HG02970 (cell line): Measurements from ENCODE around the gene CPLANE1.

Experiments
- ATAC-seq: cut with Tn5 transposase; IDR thresholded peaks from one replicate; pipeline ENCODE4 v1.9.1; 2021; ENCODE audit warnings: mild to moderate bottlenecking, moderate library complexity, moderate number of reproducible peaks; ENCODE audit not compliant: unreplicated experiment, low FRiP score

The CPLANE1 gene

GRCh38 chr5:37075399-37075950 is 173.7 kb downstream of the CPLANE1 start:
- ATAC-seq: no peak

DNA sequence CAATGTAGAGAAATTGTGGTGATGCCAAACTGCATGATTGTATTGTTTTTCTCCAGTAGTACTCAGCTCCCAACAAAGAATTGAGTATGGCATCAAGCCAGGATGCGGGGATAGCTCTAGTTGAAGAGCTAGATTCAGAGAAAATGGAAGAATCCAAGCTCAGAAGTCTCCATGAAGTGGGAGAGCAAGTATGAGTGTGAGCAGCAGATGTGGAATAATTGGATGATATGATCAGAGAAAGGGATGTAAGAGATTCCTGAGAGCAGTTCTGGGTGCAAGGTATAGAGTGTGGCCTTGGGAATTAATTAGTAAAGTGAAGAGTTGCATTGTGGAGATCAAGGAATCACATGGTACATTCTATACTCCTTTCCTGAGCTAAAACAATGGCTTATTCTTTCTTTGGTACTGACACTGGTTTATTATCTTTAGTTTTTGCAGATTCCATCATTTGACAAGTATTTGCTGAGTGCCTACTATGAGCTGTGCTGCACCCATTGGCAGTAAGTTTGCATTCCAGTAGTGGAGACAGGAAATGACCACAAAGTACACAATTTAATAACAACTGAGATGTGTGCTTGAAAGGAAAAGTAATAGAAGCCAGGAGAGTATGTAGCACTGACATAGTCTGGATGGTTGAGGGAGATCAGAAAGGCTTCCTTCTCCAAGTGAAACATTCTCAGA is 177.1 kb downstream of the CPLANE1 start:
- ATAC-seq: no peak

- ATAC-seq: no peak
These were observed 177.7 kb downstream of the CPLANE1 start for GRCh38 chr5:37071487-37071886.

DNA sequence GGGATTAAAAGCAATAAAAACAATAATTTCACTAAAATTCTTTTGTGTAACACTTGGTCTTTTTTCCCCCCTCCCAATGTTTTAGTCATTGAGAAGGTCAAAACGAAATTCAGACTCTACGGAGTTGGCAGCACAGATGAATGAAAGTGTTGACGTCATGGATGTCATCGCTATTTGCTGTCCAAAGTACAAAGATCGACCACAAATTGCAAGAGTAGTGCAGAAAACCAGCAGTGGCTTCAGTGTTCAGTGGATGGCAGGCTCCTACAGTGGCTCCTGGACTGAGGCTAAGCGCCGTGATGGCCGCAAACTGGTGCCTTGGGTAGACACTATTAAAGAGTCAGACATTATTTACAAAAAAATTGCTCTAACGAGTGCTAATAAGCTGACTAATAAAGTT is 184.7 kb downstream of the CPLANE1 start:
- no peak for ATAC-seq

DNA sequence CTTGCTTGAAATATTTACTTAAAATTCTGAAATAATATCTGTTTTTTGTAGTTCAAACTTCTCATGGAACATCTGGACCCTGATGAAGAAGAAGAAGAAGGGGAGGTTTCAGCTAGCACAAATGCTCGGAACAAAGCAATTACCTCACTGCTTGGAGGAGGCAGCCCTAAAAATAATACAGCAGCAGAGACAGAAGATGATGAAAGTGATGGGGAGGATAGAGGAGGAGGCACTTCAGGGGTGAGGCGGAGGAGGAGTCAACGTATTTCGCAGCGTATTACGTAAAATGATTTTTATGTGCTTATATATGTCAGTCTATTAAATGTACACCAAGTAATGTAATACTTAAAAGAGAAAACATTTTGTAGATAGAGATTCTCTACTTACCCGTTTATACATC is 185.4 kb downstream of the CPLANE1 start:
- ATAC-seq: no peak

DNA sequence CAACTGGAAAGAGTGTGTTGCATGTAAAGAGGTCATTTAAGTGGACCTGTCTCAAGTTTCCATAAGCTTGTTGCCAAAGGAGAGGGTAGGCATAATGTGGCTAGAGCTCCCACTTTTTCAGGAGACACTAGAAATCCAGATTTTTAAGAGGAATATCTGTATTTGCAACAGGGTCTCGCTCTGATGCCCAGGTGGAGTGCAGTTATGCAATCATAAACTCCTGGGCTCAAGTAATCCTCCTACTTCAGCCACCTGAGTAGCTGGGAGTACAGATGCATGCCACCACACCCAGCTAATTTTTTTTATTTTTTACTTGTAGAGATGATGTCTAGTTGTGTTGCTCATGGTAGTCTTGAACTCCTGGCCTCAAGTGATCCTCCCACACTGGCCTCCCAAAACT is 189.1 kb downstream of the CPLANE1 start:
- no peak for ATAC-seq

DNA sequence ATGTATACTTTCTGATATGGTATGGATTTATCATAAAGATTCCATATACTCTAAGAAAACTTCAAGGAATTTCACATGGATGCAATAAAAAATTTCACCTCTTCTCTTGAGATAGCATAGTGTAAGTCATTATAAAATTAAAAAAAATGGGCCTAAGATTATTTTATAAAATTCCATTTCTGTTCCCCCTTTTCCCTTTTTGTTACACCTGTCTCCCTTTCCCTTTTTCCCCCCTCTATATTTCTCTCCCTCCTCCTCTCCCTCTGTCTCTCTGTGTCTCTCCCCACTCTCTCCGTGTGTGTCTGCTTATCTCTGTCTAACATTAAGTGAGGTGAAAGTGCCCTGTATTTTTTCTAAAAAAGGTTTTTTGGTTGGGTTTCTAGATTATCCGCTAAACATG is 192.4 kb downstream of the CPLANE1 start:
- ATAC-seq: no peak
